Activated CD8-positive, alpha-beta T cell treated with anti-CD3 and anti-CD28 coated beads for 36 hours (primary cell): ENCODE measurements around the gene FANCB. TPM values are rescaled to one million over a fixed set of nuclear protein-coding genes. Genes with fewer than 3 reads are reported as not detected.
A peak's percentile ranks its signal among the peaks of the same experiment; 100 is the strongest.

ENCODE experiments used
- ATAC-seq: fragments of 200-7000 bp; cut with Tn5 transposase; one replicate; pipeline ENCODE4 v1.10.0; 2021; ENCODE audit warnings: mild to moderate bottlenecking, moderate library complexity
- CTCF ChIA-PET: fragments of 350-600 bp; sonication (Branson Sonifier 250); formaldehyde crosslinking; loops from one replicate; lab custom pipeline; 2021; ENCODE audit warnings: antibody characterized with exemption; lab: Charles Lee
- POLR2A ChIA-PET: fragments of 350-600 bp; sonication (Branson Sonifier 250); formaldehyde crosslinking; loops from one replicate; lab custom pipeline; 2021; ENCODE audit warnings: antibody characterized with exemption; lab: Charles Lee
- DNase-seq: peaks from one replicate; pipeline ENCODE4 v3.0.0-alpha.2; 2020
- H3K27ac Mint-ChIP-seq: one replicate; pipeline ENCODE4 v1.8.0; 2021; ENCODE audit warnings: mild to moderate bottlenecking, mixed read lengths
- H3K27me3 Mint-ChIP-seq: one replicate; pipeline ENCODE4 v1.8.0; 2021; ENCODE audit warnings: mixed read lengths
- H3K36me3 Mint-ChIP-seq: one replicate; pipeline ENCODE4 v1.8.0; 2021; ENCODE audit warnings: low read depth, mixed read lengths
- H3K4me1 Mint-ChIP-seq: one replicate; pipeline ENCODE4 v1.8.0; 2021; ENCODE audit warnings: low read depth, mixed read lengths
- H3K4me3 Mint-ChIP-seq: one replicate; pipeline ENCODE4 v1.8.0; 2021; ENCODE audit warnings: mild to moderate bottlenecking, moderate library complexity, mixed read lengths
- H3K9me3 Mint-ChIP-seq: one replicate; pipeline ENCODE4 v1.8.0; 2021; ENCODE audit warnings: mixed read lengths
- intact Hi-C: fragments of 100-400 bp; cut with micrococcal nuclease; formaldehyde crosslinking; loops from one replicate; pipeline ENCODE4 v1.10.0; 2022
- total RNA-seq, 2 experiments: library from RNA; stranded (reverse); gene quantifications; one replicate each; pipeline ENCODE4 v1.2.3, GENCODE V29; 2021
- TF ChIP-seq, protein P1 (sequence below): fragments of 200-600 bp; IDR thresholded peaks from one replicate; pipeline ENCODE4 v1.8.0; 2022; ENCODE audit warnings: antibody characterized with exemption, mild to moderate bottlenecking

FANCB gene
- total RNA-seq, 2 experiments from 2014 or later: 12.5 to 15.1 TPM

DNA sequence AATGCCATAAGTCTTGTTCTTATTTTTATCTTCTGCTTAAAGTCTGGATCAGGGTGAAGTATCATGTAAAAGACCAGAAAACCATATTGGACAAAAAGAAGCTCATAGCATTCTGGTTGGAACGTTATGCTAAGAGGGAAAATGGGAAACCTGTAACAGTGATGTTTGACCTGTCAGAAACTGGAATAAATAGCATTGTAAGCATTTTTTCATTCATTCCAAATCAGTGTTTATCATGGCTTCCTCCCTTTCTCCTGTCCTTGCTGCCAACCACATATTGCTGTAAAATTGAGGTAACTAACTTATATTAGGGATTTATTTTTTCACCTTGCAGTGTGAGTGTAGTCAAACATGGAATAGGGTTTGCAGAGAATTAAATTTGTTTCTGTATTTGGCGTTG is 24.2 kb upstream of the FANCB start:
- no peaks in the 10 kb centered on the region for H3K9me3 Mint-ChIP-seq
- H3K4me1 Mint-ChIP-seq: peaks cover 10% of the 10 kb centered on the region
- intact Hi-C loops: no loop called here
- no peaks in the 10 kb centered on the region for H3K27me3 Mint-ChIP-seq
- peaks cover 22% of the 10 kb centered on the region for H3K36me3 Mint-ChIP-seq
- no peak overlapping the region for H3K27ac Mint-ChIP-seq
- ChIA-PET POLR2A (no interaction called here), CTCF (no interaction called here)
- no peak for DNase-seq
- H3K4me3 Mint-ChIP-seq: no peak overlapping the region
- no peak for ATAC-seq
- TF ChIP-seq, protein P1, sequence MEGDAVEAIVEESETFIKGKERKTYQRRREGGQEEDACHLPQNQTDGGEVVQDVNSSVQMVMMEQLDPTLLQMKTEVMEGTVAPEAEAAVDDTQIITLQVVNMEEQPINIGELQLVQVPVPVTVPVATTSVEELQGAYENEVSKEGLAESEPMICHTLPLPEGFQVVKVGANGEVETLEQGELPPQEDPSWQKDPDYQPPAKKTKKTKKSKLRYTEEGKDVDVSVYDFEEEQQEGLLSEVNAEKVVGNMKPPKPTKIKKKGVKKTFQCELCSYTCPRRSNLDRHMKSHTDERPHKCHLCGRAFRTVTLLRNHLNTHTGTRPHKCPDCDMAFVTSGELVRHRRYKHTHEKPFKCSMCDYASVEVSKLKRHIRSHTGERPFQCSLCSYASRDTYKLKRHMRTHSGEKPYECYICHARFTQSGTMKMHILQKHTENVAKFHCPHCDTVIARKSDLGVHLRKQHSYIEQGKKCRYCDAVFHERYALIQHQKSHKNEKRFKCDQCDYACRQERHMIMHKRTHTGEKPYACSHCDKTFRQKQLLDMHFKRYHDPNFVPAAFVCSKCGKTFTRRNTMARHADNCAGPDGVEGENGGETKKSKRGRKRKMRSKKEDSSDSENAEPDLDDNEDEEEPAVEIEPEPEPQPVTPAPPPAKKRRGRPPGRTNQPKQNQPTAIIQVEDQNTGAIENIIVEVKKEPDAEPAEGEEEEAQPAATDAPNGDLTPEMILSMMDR: no peak

DNA sequence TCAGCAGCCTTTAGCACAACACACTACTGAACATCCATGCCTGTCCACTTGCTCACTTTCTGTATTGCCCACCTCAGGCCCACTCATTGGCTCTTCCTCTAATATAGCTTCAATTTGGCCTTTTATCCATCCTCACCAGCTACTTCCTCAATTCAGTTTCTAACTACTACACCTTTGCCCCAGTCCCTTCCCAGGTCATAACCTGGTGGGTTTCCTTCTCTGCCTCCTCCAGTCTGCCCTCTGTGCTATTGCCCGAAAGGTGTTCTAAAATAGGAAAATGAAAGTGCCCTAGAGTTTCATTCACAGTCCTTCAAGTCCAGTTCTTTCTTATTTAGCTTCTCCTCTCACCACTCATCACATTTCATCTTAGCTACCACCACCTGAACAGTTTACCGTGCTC is 23.4 kb upstream of the FANCB start:
- H3K27ac Mint-ChIP-seq: peak overlapping the region; percentile 60

DNA sequence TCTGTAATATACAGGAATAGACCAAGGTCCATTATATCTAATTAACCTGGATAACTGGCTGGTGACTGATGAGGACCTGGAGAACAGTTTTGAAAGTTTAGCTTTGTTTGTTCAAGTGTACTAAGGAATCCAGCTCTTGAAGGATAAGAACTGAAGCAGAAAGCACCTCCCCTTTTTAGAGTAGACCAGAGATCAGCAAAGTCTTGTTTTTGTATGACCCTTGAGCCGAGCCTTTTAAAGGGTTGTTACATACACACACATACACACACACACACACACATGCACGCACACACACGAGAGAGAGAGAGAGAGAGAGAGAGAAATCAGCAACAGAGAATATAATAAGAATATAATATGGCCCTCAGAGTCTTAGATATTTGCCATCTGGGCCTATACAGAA is 13.4 kb upstream of the FANCB start:
- no peak for DNase-seq
- ATAC-seq: no peak
- no peaks in the 10 kb centered on the region for H3K27me3 Mint-ChIP-seq
- TF ChIP-seq, protein P1: no peak
- H3K4me3 Mint-ChIP-seq: no peak overlapping the region
- ChIA-PET POLR2A (no interaction called here), CTCF (no interaction called here)
- intact Hi-C loops: no loop called here
- no peaks in the 10 kb centered on the region for H3K9me3 Mint-ChIP-seq
- H3K27ac Mint-ChIP-seq: no peak overlapping the region
- peaks cover 25% of the 10 kb centered on the region for H3K4me1 Mint-ChIP-seq
- H3K36me3 Mint-ChIP-seq: peaks cover 6% of the 10 kb centered on the region

More for the DNA sequence above, 23.4 kb upstream of the FANCB start:
- H3K4me3 Mint-ChIP-seq: no peak overlapping the region
- H3K4me1 Mint-ChIP-seq: peaks cover 10% of the 10 kb centered on the region
- ChIA-PET POLR2A (no interaction called here), CTCF (no interaction called here)
- no peak for ATAC-seq
- H3K9me3 Mint-ChIP-seq: no peaks in the 10 kb centered on the region
- H3K27me3 Mint-ChIP-seq: no peaks in the 10 kb centered on the region
- no peak for DNase-seq
- H3K36me3 Mint-ChIP-seq: peaks cover 22% of the 10 kb centered on the region
- intact Hi-C loops: no loop called here
- TF ChIP-seq, protein P1: no peak

DNA sequence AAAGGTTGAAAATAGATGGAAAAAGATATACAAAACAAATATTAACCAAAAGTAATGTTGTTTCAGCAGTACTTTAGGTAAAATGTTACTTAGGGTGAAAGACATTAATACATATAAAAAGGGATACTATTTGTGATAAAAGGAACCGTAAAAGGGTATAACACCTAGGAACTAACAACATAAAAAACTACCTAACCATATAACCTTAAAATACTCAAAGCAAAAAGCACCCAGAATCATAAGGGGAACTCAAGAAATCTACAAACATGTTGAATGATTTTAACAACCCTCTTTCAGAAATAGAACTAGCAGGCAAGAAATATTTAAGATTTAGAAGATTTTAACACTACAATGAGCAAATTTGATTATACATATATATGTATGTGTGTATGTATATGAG is 11.8 kb upstream of the FANCB start:
- Mint-ChIP-seq H3K4me1 (peaks cover 27% of the 10 kb centered on the region), H3K9me3 (no peaks in the 10 kb centered on the region), H3K4me3 (no peak overlapping the region), H3K27ac (no peak overlapping the region), H3K27me3 (no peaks in the 10 kb centered on the region), H3K36me3 (peaks cover 6% of the 10 kb centered on the region)
- ChIA-PET POLR2A (no interaction called here), CTCF (no interaction called here)
- DNase-seq (no peak), ATAC-seq (no peak)
- intact Hi-C loops: no loop called here
- TF ChIP-seq, protein P1: no peak

DNA sequence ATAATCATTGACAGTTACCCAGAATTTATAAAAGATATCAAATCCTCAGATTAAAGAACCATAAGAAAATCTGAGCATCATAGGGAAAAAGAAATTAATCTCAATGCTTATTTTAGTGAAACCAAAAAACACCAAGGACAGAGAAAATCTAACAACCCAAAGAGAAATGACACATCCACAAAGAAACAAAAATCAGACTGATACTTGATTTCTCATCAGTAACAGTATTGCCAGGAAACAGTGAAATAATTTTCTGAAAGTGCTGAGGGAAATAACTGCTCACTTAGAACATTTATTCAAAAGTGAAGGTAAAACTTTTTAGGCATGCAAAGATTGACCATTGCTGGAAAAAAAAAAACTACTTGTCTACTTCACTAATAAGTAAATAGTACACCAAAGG is 11.0 kb upstream of the FANCB start:
- Mint-ChIP-seq H3K4me1 (peaks cover 32% of the 10 kb centered on the region), H3K36me3 (peaks cover 6% of the 10 kb centered on the region), H3K4me3 (no peak overlapping the region), H3K9me3 (no peaks in the 10 kb centered on the region), H3K27ac (peak overlapping the region; percentile 82), H3K27me3 (no peaks in the 10 kb centered on the region)
- TF ChIP-seq, protein P1: no peak
- no peak for DNase-seq
- ChIA-PET POLR2A (no interaction called here), CTCF (no interaction called here)
- ATAC-seq: no peak
- intact Hi-C loops: no loop called here
